Neural crest cell (in vitro differentiated cells): ENCODE data around the gene DHH. TPM values are rescaled to one million over a fixed set of nuclear protein-coding genes. Genes with fewer than 3 reads are reported as not detected.

Source experiments
- DNase-seq: peaks from one replicate; pipeline ENCODE4 v3.0.0; 2021; ENCODE audit warnings: low read depth, mixed read lengths, low spot score
- H3K27ac Mint-ChIP-seq: one replicate; pipeline ENCODE4 v1.8.0; 2021; ENCODE audit warnings: mild to moderate bottlenecking, mixed read lengths; ENCODE audit not compliant: unreplicated experiment
- H3K27me3 Mint-ChIP-seq: 2 replicates; pipeline ENCODE4 v1.8.0; 2021; ENCODE audit warnings: low read depth, mild to moderate bottlenecking, mixed read lengths
- H3K36me3 Mint-ChIP-seq: 2 replicates; pipeline ENCODE4 v1.8.0; 2021; ENCODE audit warnings: low read depth, mild to moderate bottlenecking, mixed read lengths
- H3K4me1 Mint-ChIP-seq: 2 replicates; pipeline ENCODE4 v1.8.0; 2021; ENCODE audit warnings: mixed read lengths
- H3K4me3 Mint-ChIP-seq: one replicate; pipeline ENCODE4 v1.8.0; 2021; ENCODE audit warnings: mild to moderate bottlenecking, mixed read lengths
- H3K9me3 Mint-ChIP-seq: 2 replicates; pipeline ENCODE4 v1.8.0; 2021; ENCODE audit warnings: mixed read lengths
- CTCF ChIP-seq: fragments of 200-600 bp; sonication (generic); conservative IDR thresholded peaks from 2 replicates; pipeline ENCODE4 v1.5.0; 2021; ENCODE audit warnings: antibody characterized with exemption, mild to moderate bottlenecking
- total RNA-seq: library from RNA; stranded (reverse); gene quantifications from 2 replicates; pipeline ENCODE4 v1.2.1, GENCODE V29; 2021

DHH gene
- total RNA-seq, 1 donor from 2014 or later: 1.5 TPM

GRCh38 chr12:49110464-49111155, 16.0 kb upstream of the DHH start, which contains the start of gene LMBR1L:
Gene LMBR1L, minus strand, starts transcription at chr12:49110847. Its CDS starts 292 bp downstream, at chr12:49110555.
- Mint-ChIP-seq H3K4me1 (peaks cover 33% of the 10 kb centered on the region), H3K27me3 (no peaks in the 10 kb centered on the region), H3K27ac (peak within 1 kb of the TSS; percentile 97), H3K9me3 (no peaks in the 10 kb centered on the region), H3K4me3 (peak within 1 kb of the TSS; percentile 96), H3K36me3 (no peaks in the 10 kb centered on the region)
- DNase-seq: peak; percentile 90
- peak; percentile 60 for TF ChIP-seq CTCF

GRCh38 chr12:49109641-49110463, 15.3 kb upstream of the DHH start:
- H3K36me3 Mint-ChIP-seq: no peaks in the 10 kb centered on the region
- no peak for TF ChIP-seq CTCF
- H3K4me3 Mint-ChIP-seq: peak overlapping the region; percentile 96
- H3K4me1 Mint-ChIP-seq: peaks cover 33% of the 10 kb centered on the region
- no peaks in the 10 kb centered on the region for H3K9me3 Mint-ChIP-seq
- DNase-seq: no peak
- peak overlapping the region; percentile 97 for H3K27ac Mint-ChIP-seq
- H3K27me3 Mint-ChIP-seq: no peaks in the 10 kb centered on the region

- DNase-seq: no peak
- H3K4me1 Mint-ChIP-seq: peaks cover 33% of the 10 kb centered on the region
- TF ChIP-seq CTCF: no peak
- peak overlapping the region; percentile 96 for H3K4me3 Mint-ChIP-seq
- no peak overlapping the region for H3K27ac Mint-ChIP-seq
- H3K27me3 Mint-ChIP-seq: no peaks in the 10 kb centered on the region
- H3K9me3 Mint-ChIP-seq: no peaks in the 10 kb centered on the region
- H3K36me3 Mint-ChIP-seq: no peaks in the 10 kb centered on the region
Measured at GRCh38 chr12:49108958-49109404, 14.4 kb upstream of the DHH start.

GRCh38 chr12:49105504-49106084, 11.0 kb upstream of the DHH start:
- DNase-seq: no peak
- H3K4me3 Mint-ChIP-seq: peak overlapping the region; percentile 62
- H3K9me3 Mint-ChIP-seq: no peaks in the 10 kb centered on the region
- H3K36me3 Mint-ChIP-seq: peaks cover 2% of the 10 kb centered on the region
- H3K27ac Mint-ChIP-seq: peak overlapping the region; percentile 35
- no peak for TF ChIP-seq CTCF
- H3K4me1 Mint-ChIP-seq: peaks cover 25% of the 10 kb centered on the region
- H3K27me3 Mint-ChIP-seq: no peaks in the 10 kb centered on the region

- Mint-ChIP-seq H3K4me3 (no peak overlapping the region), H3K9me3 (no peaks in the 10 kb centered on the region), H3K27ac (peak overlapping the region; percentile 65), H3K36me3 (peaks cover 2% of the 10 kb centered on the region), H3K27me3 (no peaks in the 10 kb centered on the region), H3K4me1 (peaks cover 21% of the 10 kb centered on the region)
- no peak for DNase-seq
- TF ChIP-seq CTCF: no peak
Measured at GRCh38 chr12:49104822-49105221, 10.2 kb upstream of the DHH start.
